HepG2 (cell line): Measurements from ENCODE around the gene SYAP1. TPM values are rescaled to one million over a fixed set of nuclear protein-coding genes. Genes with fewer than 3 reads are reported as not detected.

Experiments used
- NBN ChIP-seq: fragments of 450-650 bp; conservative IDR thresholded peaks from 2 replicates; pipeline ENCODE4 v1.6.1; 2017
- RBAK ChIP-seq: sonication (generic); formaldehyde crosslinking; IDR thresholded peaks from 2 replicates; pipeline ENCODE4 v1.5.1; 2020; ENCODE audit warnings: mild to moderate bottlenecking, missing genetic modification reagents
- REL ChIP-seq: sonication (generic); formaldehyde crosslinking; conservative IDR thresholded peaks from 2 replicates; pipeline ENCODE4 v1.8.0; 2022; ENCODE audit warnings: mild to moderate bottlenecking, missing genetic modification reagents, moderate library complexity
- SIX4 ChIP-seq: sonication (generic); formaldehyde crosslinking; IDR thresholded peaks from 2 replicates; pipeline ENCODE4 v1.4.0; 2020; ENCODE audit warnings: missing genetic modification reagents
- SRSF4 ChIP-seq: fragments of 200-400 bp; formaldehyde crosslinking; IDR thresholded peaks from one replicate; pipeline ENCODE4 v1.6.1; 2018; ENCODE audit warnings: mild to moderate bottlenecking, low read depth, low read length, moderate library complexity; ENCODE audit not compliant: poor library complexity, severe bottlenecking
- SSRP1 ChIP-seq: IDR thresholded peaks from 2 replicates; pipeline ENCODE4 v1.6.1; 2016; ENCODE audit warnings: control low read depth
- THAP8 ChIP-seq: sonication (generic); formaldehyde crosslinking; IDR thresholded peaks from 2 replicates; pipeline ENCODE4 v1.5.1; 2020; ENCODE audit warnings: missing genetic modification reagents, mild to moderate bottlenecking, borderline replicate concordance
- THRA ChIP-seq: sonication (generic); formaldehyde crosslinking; IDR thresholded peaks from 2 replicates; pipeline ENCODE4 v1.4.0; 2020; ENCODE audit warnings: missing genetic modification reagents, borderline replicate concordance
- ZBTB38 ChIP-seq: sonication (generic); formaldehyde crosslinking; IDR thresholded peaks from 2 replicates; pipeline ENCODE4 v1.5.1; 2020; ENCODE audit warnings: mild to moderate bottlenecking, missing genetic modification reagents
- ZBTB7A ChIP-seq: sonication (generic); formaldehyde crosslinking; IDR thresholded peaks from 2 replicates; pipeline ENCODE4 v1.8.0; 2022; ENCODE audit warnings: mild to moderate bottlenecking, missing genetic modification reagents
- ZC3H4 ChIP-seq: sonication (generic); formaldehyde crosslinking; IDR thresholded peaks from 2 replicates; pipeline ENCODE4 v1.4.0; 2020; ENCODE audit warnings: missing genetic modification reagents, borderline replicate concordance
- ZNF10 ChIP-seq: sonication (generic); formaldehyde crosslinking; IDR thresholded peaks from 2 replicates; pipeline ENCODE4 v1.4.0; 2020; ENCODE audit warnings: mild to moderate bottlenecking, low read depth, missing genetic modification reagents, borderline replicate concordance
- ZNF12 ChIP-seq: sonication (generic); formaldehyde crosslinking; IDR thresholded peaks from 2 replicates; pipeline ENCODE4 v1.5.0; 2020; ENCODE audit warnings: missing genetic modification reagents
- ZNF20 ChIP-seq: sonication (generic); formaldehyde crosslinking; IDR thresholded peaks from 2 replicates; pipeline ENCODE4 v1.4.0; 2020; ENCODE audit warnings: mild to moderate bottlenecking, moderate library complexity, missing genetic modification reagents
- ZNF446 ChIP-seq: sonication (generic); formaldehyde crosslinking; IDR thresholded peaks from 2 replicates; pipeline ENCODE4 v1.5.0; 2020; ENCODE audit warnings: mild to moderate bottlenecking, missing genetic modification reagents
- ZNF562 ChIP-seq: sonication (generic); formaldehyde crosslinking; IDR thresholded peaks from 2 replicates; pipeline ENCODE4 v1.8.0; 2022; ENCODE audit warnings: missing genetic modification reagents, borderline replicate concordance
- ZNF574 ChIP-seq: sonication (generic); formaldehyde crosslinking; IDR thresholded peaks from 2 replicates; pipeline ENCODE4 v1.4.0; 2020; ENCODE audit warnings: missing genetic modification reagents
- ZNF619 ChIP-seq: sonication (generic); formaldehyde crosslinking; IDR thresholded peaks from 2 replicates; pipeline ENCODE4 v1.4.0; 2020; ENCODE audit warnings: mild to moderate bottlenecking, missing genetic modification reagents
- polyA plus RNA-seq, 8 experiments: library from polyadenylated mRNA; depleted of rRNA in 3 of 8; stranded (reverse) in 7 of 8; unstranded in 1 of 8; fragments of >200 nt; fragmentation: Illumina TruSeq in 4 of 8; extraction: Trizol in 4 of 8; gene quantifications; 2 replicates each; pipeline versions ENCODE4 v1.2.1 to v1.2.3, GENCODE V29; 2011 to 2016; ENCODE audit warnings: low read depth in 4 of 8, missing spikeins in 1 of 8, mixed read lengths in 1 of 8; ENCODE audit not compliant: insufficient read depth in 1 of 8
- total RNA-seq, 5 experiments: library from RNA; depleted of rRNA; stranded (reverse); fragments of >200 nt; fragmentation: Illumina TruSeq; extraction: Trizol; gene quantifications; 2 replicates each; pipeline ENCODE4 v1.2.3, GENCODE V29; 2016; ENCODE audit warnings: low read depth in 1 of 5
- TF ChIP-seq, protein P1 (sequence below): sonication (generic); formaldehyde crosslinking; IDR thresholded peaks from 2 replicates; pipeline ENCODE4 v1.9.0; 2022; ENCODE audit warnings: missing genetic modification reagents, mild to moderate bottlenecking, borderline replicate concordance
- TF ChIP-seq, protein P2 (sequence below): sonication (generic); formaldehyde crosslinking; IDR thresholded peaks from 2 replicates; pipeline ENCODE4 v1.4.0; 2020; ENCODE audit warnings: missing genetic modification reagents
- TF ChIP-seq, protein P3 (sequence below): sonication (generic); formaldehyde crosslinking; IDR thresholded peaks from 2 replicates; pipeline ENCODE4 v1.8.0; 2022; ENCODE audit warnings: missing genetic modification reagents, low read depth, mild to moderate bottlenecking, borderline replicate concordance

The SYAP1 gene
- total and polyA plus RNA-seq, 2 of the 13 experiments (the other 11 are each of a cell fraction or from before 2014, with no cell fraction given), result 4.9 to 18.5 TPM

DNA sequence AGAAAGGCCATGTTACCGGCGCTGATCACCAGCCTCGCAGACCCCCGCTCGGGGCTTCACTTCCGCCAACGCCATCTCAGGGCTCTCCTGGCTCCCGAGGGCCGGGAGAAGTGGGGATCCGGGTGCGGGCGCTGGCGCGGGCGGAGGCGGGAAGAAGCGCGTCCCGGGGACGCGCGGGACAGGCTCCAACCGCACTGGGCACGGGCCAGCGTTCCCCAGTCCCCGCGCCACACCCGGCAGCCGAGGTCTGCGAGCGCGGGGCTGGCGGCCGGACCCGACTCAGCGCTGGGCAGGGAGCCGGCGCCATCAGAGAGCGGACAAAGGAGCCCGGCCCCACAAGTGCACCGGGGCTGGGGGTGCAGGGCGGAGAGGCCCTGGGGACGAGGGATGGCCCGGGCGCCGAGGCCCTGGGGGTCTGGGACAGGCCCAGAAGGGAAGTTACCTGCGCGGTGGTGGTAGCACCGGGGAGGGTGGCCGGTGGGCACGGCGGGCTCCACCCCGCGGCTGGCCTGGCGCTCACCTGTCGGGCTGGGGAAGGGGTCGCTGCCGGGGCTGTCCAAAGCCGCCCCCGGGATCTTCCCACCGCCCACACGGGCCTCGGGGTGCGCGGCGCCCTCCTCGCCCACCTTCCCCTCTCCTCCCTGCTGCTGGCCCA lies 7.4 kb upstream of the SYAP1 start (continued):
- TF ChIP-seq ZNF574 (CRISPR knock-in tag), result no peak
- TF ChIP-seq, protein P1, sequence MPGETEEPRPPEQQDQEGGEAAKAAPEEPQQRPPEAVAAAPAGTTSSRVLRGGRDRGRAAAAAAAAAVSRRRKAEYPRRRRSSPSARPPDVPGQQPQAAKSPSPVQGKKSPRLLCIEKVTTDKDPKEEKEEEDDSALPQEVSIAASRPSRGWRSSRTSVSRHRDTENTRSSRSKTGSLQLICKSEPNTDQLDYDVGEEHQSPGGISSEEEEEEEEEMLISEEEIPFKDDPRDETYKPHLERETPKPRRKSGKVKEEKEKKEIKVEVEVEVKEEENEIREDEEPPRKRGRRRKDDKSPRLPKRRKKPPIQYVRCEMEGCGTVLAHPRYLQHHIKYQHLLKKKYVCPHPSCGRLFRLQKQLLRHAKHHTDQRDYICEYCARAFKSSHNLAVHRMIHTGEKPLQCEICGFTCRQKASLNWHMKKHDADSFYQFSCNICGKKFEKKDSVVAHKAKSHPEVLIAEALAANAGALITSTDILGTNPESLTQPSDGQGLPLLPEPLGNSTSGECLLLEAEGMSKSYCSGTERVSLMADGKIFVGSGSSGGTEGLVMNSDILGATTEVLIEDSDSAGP (CRISPR knock-in tag), result peak; percentile 50; the same call in 1 of the 2 replicates
- peak; percentile 30; the same call in 1 of the 2 replicates for TF ChIP-seq ZBTB38
- TF ChIP-seq ZC3H4 (CRISPR knock-in tag), result no peak
- TF ChIP-seq ZNF562 (CRISPR knock-in tag), result no peak
- TF ChIP-seq SSRP1 (CRISPR knock-in tag), result no peak
- TF ChIP-seq, protein P2, sequence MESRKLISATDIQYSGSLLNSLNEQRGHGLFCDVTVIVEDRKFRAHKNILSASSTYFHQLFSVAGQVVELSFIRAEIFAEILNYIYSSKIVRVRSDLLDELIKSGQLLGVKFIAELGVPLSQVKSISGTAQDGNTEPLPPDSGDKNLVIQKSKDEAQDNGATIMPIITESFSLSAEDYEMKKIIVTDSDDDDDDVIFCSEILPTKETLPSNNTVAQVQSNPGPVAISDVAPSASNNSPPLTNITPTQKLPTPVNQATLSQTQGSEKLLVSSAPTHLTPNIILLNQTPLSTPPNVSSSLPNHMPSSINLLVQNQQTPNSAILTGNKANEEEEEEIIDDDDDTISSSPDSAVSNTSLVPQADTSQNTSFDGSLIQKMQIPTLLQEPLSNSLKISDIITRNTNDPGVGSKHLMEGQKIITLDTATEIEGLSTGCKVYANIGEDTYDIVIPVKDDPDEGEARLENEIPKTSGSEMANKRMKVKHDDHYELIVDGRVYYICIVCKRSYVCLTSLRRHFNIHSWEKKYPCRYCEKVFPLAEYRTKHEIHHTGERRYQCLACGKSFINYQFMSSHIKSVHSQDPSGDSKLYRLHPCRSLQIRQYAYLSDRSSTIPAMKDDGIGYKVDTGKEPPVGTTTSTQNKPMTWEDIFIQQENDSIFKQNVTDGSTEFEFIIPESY (CRISPR knock-in tag), result no peak
- TF ChIP-seq, protein P3, sequence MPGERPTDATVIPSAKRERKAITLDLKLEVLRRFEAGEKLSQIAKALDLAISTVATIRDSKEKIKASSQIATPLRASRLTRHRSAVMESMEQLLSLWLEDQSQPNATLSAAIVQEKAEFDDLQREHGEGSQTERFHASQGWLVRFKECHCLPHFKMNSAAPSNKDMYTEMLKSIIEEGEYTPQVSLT (CRISPR knock-in tag), result no peak
- no peak for TF ChIP-seq ZNF446 (CRISPR knock-in tag)
- TF ChIP-seq RBAK, result no peak
- no peak for TF ChIP-seq ZNF12
- no peak for TF ChIP-seq NBN
- no peak for TF ChIP-seq THAP8 (CRISPR knock-in tag)
- TF ChIP-seq SIX4, result no peak
- no peak for TF ChIP-seq SRSF4
- no peak for TF ChIP-seq REL (CRISPR knock-in tag)
- TF ChIP-seq ZBTB7A, result peak; percentile 75
- no peak for TF ChIP-seq THRA
- TF ChIP-seq ZNF20 (CRISPR knock-in tag), result no peak
- TF ChIP-seq ZNF10 (CRISPR knock-in tag), result no peak
- no peak for TF ChIP-seq ZNF619 (CRISPR knock-in tag)
